Measurements from ENCODE around the gene ATL3. TPM values are rescaled to one million over a fixed set of nuclear protein-coding genes. Genes with fewer than 3 reads are reported as not detected.
"Not testable (repeated sequence)": the region's sequence is repeated elsewhere in the genome, so short reads cannot be mapped to it uniquely, and the experiment has no call there.

ATL3 gene
- total RNA-seq, 4 donors from 2014 or later, result 78.7 to 106 (median 98.4) TPM

DNA sequence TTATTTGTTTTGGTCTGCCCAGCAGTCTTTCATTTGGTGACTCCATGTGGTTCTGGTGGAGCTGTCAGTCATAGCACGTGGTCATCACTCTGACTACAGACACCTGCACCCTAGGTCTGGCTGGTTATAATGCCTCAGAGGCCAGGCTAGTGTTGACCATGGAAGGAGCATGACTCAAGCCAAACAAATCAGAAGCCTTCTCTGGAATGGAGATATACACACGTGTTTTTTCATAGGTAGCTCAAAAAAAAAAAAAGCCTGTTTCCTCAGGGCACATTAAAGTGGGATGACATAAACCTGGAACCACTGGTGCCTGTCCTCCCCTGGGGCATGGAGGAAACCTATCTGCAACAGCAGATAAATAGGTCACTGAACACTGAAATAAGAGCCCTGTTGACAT is 48.9 kb downstream of the ATL3 start:
- WGBS, 2 donors, result 34 to 52% methylated on average over 2 of the region's 2 CpGs
- Histone ChIP-seq H3K36me3 (no peaks in the 10 kb centered on the region), H3K4me1 (peaks cover 2 to 18% of the 10 kb centered on the region in 2 donors), H3K4me3 (replicated peaks in 1 of 3) (no peak overlapping the region), H3K9me3 (no peaks in the 10 kb centered on the region), H3K27me3 (no peaks in the 10 kb centered on the region), H3K27ac (peak overlapping the region in 1 of 3 donors; percentile 39)
- DNase-seq, result peak; percentile 56 to 61
- intact Hi-C loops (cut with DNase I), result no loop called here
- TF ChIP-seq, protein P1, sequence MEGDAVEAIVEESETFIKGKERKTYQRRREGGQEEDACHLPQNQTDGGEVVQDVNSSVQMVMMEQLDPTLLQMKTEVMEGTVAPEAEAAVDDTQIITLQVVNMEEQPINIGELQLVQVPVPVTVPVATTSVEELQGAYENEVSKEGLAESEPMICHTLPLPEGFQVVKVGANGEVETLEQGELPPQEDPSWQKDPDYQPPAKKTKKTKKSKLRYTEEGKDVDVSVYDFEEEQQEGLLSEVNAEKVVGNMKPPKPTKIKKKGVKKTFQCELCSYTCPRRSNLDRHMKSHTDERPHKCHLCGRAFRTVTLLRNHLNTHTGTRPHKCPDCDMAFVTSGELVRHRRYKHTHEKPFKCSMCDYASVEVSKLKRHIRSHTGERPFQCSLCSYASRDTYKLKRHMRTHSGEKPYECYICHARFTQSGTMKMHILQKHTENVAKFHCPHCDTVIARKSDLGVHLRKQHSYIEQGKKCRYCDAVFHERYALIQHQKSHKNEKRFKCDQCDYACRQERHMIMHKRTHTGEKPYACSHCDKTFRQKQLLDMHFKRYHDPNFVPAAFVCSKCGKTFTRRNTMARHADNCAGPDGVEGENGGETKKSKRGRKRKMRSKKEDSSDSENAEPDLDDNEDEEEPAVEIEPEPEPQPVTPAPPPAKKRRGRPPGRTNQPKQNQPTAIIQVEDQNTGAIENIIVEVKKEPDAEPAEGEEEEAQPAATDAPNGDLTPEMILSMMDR (IDR thresholded peaks at IDR 0.05), result no peak
- TF ChIP-seq POLR2A (IDR thresholded peaks at IDR 0.05), result no peak

DNA sequence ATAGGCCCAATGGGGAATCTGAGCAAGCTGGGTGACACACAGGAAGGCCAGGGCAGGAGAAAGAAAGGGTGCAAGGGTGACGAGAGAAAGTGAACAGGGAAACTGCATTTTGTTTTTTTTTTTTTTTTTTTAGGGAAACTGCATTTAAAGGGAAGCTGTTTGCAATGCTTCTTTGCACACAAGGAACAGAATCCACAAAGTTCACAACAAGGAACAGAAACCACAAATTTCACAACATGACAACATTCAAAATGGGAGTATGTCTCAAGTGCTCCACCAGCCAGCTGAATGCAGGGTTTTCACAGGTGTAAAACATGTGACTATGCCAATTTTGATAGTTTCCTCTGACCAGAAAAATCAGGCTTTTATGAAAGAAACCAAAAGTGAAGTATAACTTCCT is 50.1 kb downstream of the ATL3 start:
- DNase-seq, result no peak
- TF ChIP-seq, protein P1 (IDR thresholded peaks at IDR 0.05), result no peak
- TF ChIP-seq POLR2A (IDR thresholded peaks at IDR 0.05), result no peak
- 79 to 86% methylated on average over 1 of the region's 1 CpG for WGBS, 2 donors
- intact Hi-C loops (cut with DNase I), result no loop called here
- Histone ChIP-seq H3K27me3 (no peaks in the 10 kb centered on the region), H3K36me3 (no peaks in the 10 kb centered on the region), H3K4me3 (replicated peaks in 1 of 3) (no peak overlapping the region), H3K9me3 (no peaks in the 10 kb centered on the region), H3K4me1 (peaks cover 2 to 18% of the 10 kb centered on the region in 2 donors), H3K27ac (no peak overlapping the region)

- H3K4me1 ChIP-seq, result peaks cover 2 to 18% of the 10 kb centered on the region in 2 donors
- no peak for DNase-seq
- no peaks in the 10 kb centered on the region for H3K36me3 ChIP-seq
- TF ChIP-seq POLR2A (IDR thresholded peaks at IDR 0.05), result no peak
- 71 to 86% methylated on average over 6 of the region's 6 CpGs for WGBS, 2 donors
- H3K27me3 ChIP-seq, result no peaks in the 10 kb centered on the region
- H3K27ac ChIP-seq, result no peak overlapping the region
- no peak overlapping the region for H3K4me3 ChIP-seq (replicated peaks in 1 of 3)
- no peaks in the 10 kb centered on the region for H3K9me3 ChIP-seq
- intact Hi-C loops (cut with DNase I), result no loop called here
Observed at GRCh38 chr11:63619967-63620366, 51.2 kb downstream of the ATL3 start.

GRCh38 chr11:63617686-63618085 is 53.5 kb downstream of the ATL3 start:
- H3K9me3 ChIP-seq; H3K27ac ChIP-seq; DNase-seq; H3K36me3 ChIP-seq; H3K27me3 ChIP-seq; intact Hi-C loops (cut with DNase I); H3K4me1 ChIP-seq; H3K4me3 ChIP-seq (replicated peaks in 1 of 3): not testable (repeated sequence)
- 96% methylated on average over 5 of the region's 5 CpGs for WGBS, 2 donors

DNA sequence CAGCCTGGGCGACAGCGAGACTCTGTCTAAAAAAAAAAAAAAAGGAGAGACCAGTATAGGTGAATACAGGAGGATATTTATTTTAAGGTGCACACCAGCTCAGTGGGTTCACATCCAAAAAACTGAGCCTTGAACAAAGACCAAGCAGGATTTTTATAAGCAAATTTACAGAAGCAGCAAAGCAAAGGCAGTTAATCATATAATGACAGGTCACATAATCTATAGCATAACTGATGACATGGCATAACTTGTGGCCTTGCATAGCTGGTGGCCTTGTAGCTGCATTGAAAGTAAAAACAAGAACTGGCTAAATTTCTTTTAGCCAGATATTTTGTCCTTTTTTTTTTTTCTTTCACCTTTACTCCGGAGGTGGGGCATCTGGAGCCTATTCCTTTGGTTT is 54.2 kb downstream of the ATL3 start:
- Histone ChIP-seq H3K36me3 (no peaks in the 10 kb centered on the region), H3K4me1 (peaks cover 4 to 5% of the 10 kb centered on the region in 2 donors), H3K9me3 (no peaks in the 10 kb centered on the region), H3K27me3 (no peaks in the 10 kb centered on the region), H3K27ac (no peak overlapping the region), H3K4me3 (replicated peaks in 1 of 3) (no peak overlapping the region)
- DNase-seq, result no peak
- WGBS, 2 donors, result 91 to 93% methylated on average over 3 of the region's 3 CpGs
- intact Hi-C loops (cut with DNase I), result no loop called here
- no peak for TF ChIP-seq POLR2A (IDR thresholded peaks at IDR 0.05)
- TF ChIP-seq, protein P1 (IDR thresholded peaks at IDR 0.05), result no peak

GRCh38 chr11:63614136-63614671 is 57.0 kb downstream of the ATL3 start, which contains the start of gene PLAAT3:
Gene PLAAT3, minus strand, starts transcription at chr11:63614433. Its CDS starts 419 bp downstream, at chr11:63614014.
- H3K4me1 ChIP-seq, result peaks cover 5 to 29% of the 10 kb centered on the region in 2 donors
- H3K4me3 ChIP-seq (replicated peaks in 1 of 3), result peak within 1 kb of the TSS; percentile 3 to 89 (median 70)
- 0 to 1% methylated on average over 13 to 29 of the region's 53 CpGs for WGBS, 2 donors
- H3K27me3 ChIP-seq, result no peaks in the 10 kb centered on the region
- no peaks in the 10 kb centered on the region for H3K9me3 ChIP-seq
- H3K36me3 ChIP-seq, result no peaks in the 10 kb centered on the region
- peak; percentile 81 to 84 for DNase-seq
- TF ChIP-seq, protein P1 (IDR thresholded peaks at IDR 0.05), result peak in 1 of 6 experiments; percentile 8
- peak; percentile 32 to 84 for TF ChIP-seq POLR2A (IDR thresholded peaks at IDR 0.05)
- H3K27ac ChIP-seq, result peak within 1 kb of the TSS; percentile 85 to 90 (median 87)
- intact Hi-C loops (cut with DNase I), result no loop called here
